HG03521 (cell line): ENCODE data around the gene DNMT3A.

Experiments used
- ATAC-seq: cut with Tn5 transposase; IDR thresholded peaks from one replicate; pipeline ENCODE4 v1.9.1; 2021; ENCODE audit warnings: mild to moderate bottlenecking, moderate library complexity; ENCODE audit not compliant: unreplicated experiment

Gene DNMT3A

DNA sequence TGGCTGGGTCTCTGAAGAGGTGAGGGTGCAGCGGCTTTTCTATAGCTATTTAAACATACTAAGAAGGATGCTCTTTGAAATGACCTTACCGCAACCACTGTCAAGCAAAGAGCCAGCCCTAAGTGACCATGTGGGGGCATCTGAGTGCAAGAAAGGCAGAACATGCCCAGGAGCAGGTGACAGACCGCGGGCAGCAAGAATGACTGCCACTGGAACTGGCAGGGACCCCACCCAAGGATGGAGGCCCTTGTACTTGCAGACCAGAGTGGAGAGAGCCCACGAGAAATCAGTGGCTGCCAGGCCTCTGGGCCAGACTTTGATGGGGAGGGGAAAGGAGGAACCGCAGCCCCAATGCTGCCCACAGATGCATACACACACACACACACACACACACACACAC lies 33.1 kb downstream of the DNMT3A start:
- no peak for ATAC-seq

DNA sequence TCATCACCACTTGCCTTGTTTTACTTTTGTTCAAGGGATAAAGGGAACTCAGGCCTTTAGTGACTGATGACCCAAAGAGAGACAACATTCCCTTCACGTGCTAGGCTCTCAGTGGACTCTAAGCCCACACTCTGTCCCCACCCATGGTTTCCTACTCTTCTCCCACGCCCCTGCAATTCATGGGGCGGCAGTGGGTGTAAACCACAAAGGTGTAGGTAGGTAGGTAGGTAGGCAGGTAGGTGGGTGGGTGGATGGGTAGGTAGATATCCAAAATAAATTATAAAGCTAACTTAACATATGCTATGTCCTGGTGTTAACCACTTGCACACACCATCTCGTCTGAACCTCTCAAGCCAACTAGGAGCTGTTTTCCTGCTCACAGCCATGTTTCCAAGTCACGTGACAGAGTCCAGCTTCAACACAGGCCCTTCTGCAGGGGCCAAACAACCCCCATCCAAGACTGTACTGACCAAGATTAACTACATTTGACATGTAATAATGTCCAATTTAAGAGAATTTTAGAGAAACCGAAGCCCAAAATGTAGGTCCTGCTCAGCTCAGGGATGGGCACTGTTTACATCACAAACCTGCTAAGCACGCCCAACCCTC lies 33.7 kb downstream of the DNMT3A start:
- no peak for ATAC-seq

DNA sequence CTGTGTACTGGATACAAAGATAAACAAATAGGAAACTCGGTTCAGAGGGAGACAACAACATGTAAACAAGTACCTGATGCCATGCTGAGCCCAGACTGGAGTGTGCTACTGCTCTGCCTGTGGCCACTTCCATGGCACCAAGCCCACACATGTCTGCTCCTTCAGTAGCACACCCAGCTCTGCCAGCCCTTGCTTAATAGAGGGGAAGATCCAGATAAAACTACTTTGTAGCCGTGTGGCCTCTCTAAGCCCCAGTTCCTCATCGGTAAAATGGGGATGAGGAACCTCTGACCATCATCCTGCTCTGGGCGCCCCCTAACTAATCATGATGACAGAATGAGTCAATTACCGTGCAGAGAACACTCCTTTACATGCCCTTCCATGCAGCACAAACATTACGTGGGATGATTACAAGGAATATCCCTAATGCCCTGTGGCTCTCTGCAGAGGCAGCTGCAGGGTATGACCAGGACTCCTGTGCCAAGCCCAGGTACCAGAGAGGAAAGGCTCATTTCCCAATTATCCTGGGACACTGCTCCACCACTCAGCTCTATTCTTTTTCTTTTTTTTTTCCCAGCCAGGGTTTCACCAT lies 34.9 kb downstream of the DNMT3A start:
- ATAC-seq: no peak

DNA sequence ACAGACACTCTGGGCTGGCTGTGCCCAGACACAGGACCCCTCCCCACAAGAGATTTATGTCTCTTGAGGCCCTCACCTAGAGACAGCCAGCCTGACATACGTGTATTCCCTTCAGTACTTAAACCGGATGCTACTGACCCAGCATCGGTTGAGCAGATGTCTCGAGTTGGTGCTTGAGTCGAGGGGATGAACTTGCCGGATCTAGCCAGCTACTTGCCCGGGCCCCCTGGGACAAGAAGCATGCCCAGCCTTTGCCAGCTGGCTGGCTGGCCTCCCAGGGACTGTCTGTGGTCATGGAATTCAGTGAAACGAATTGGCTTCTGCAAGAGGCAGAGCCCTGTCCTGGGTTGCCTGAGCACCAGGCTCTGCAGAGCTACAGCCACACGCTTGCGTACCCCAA lies 36.0 kb downstream of the DNMT3A start:
- ATAC-seq: no peak

DNA sequence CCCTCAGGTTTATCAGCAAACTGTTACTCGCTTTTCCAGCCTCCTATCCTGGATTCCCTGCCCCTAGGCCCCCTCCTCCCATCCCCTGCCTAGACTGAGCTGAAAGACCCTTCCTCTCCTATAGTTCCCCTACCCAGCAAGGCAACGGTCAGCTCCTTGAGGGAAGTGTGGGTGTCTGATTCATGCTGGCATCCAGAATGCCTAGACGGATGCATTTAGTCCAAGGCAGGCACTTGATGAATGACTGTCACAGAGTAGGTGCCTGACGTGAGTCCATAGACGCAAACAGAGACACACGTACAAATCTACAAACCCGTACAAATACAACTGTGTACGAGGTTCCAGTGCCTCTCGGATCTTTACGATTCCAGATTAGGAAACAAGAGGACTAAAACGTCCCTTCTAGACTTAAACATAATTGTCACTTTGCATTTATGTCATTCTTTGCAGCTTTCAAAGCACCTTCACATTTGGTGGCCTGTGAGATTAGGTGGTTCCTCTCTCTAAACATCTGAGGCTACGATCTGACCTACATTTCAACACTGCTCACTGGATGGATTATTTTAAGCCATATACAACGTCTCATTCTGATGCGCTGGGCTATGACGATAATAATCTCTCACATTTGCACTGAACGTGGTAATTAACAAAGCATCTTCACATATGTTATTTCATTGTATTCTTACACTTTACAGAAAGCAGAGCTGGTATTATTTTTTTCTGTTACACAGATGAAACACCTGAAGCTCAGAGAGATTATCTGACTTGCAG lies 36.7 kb downstream of the DNMT3A start:
- no peak for ATAC-seq

GRCh38 chr2:25304321-25304720 lies 37.4 kb downstream of the DNMT3A start:
- ATAC-seq: no peak

DNA sequence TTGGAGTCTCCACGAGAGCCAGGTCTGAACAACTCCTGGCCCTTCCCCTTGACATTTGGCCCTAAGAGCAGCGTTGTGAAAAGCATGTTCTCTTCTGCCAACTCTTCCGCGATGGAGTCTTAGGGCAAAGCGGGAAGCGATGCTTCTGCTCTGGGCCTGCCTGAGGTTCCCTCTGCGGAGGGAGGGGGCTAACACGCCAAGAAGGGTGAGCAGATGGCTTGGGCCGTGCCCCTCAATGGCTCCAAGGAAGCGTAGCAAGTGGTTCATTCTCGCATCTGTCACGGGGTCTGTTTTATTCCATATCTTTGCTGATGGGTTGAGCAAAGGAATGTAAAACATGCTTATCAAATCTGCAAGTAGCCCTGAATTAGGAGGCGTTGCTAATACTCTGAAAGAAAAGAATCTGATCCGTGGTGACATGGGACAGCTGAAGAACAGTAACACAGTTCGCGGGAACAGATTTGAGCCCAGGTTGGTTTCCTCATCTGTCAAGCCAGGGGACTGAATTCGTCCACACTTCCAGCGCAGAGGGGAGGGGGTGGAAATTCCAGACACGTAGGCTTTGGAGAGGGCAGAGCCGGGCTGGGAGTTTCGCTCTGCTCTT lies 38.0 kb downstream of the DNMT3A start:
- no peak for ATAC-seq

GRCh38 chr2:25302758-25303375 lies 38.9 kb downstream of the DNMT3A start:
- no peak for ATAC-seq

GRCh38 chr2:25301453-25302352 lies 40.0 kb downstream of the DNMT3A start:
- ATAC-seq: peak; percentile 93

GRCh38 chr2:25300001-25300400 lies 41.7 kb downstream of the DNMT3A start:
- no peak for ATAC-seq

- ATAC-seq: no peak
Measured at GRCh38 chr2:25298776-25299431, 42.8 kb downstream of the DNMT3A start.

DNA sequence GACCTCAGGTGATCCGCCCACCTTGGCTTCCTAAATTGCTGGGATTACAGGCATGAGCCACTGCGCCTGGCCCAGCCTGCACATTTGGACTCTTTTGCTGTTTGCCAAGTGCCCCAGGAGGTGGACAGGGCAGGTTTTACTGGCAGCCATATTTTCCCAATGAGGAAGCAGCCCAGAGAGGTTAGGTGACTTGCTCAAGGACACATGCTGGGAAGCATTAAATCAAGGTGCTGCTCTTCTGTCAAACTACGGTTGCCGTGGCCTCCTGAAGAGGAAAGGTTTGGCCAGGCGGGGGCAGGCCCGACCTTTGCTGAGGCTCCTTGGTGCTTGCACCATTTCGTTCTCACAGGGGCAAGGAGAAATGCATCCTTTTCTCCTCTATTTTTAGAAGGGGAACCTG lies 44.0 kb downstream of the DNMT3A start:
- no peak for ATAC-seq

GRCh38 chr2:25295621-25296020 lies 46.1 kb downstream of the DNMT3A start:
- no peak for ATAC-seq

DNA sequence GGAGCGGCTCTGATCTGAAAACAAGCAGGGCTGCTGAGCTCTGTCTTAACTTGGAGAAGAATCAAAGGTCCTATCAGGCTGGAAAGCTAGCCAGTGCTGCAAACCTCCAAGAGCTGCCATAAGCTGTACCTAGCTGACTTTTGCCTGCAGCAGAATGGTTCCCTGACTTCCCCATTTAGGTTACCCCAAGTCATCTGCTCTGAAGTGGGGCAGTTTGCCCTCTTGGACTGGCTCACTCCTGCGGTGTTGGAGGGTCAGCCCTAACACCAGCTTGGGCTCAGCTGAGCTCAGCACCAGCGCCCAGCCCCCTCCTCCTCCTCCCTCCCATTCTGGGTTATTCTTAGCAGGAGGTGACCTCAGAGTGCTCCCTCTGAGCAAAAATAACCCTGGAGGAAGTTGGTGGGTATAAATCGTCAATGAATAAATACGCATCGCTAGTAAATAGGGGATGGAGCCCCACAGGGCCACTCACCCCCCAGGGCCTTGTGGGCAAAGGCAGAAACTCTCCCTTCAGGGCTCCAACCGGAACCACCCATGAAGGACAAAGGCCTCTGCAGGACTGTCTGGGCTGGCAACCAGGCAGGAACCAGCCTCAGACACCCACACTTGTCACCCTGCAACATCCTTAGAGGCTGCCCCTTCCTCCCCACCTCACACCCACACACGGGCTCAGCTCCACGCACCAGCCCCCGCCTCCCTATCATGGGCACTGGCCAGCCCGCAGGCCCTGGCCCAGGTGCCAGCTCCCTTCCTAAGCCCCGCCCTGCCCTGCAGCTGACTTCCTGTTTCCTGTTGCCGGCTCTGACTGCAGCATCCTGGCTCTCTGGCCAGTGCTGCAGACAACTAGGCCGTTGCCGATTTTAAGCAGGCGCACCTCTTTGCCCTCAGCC lies 46.9 kb downstream of the DNMT3A start:
- ATAC-seq: peak; percentile 83

DNA sequence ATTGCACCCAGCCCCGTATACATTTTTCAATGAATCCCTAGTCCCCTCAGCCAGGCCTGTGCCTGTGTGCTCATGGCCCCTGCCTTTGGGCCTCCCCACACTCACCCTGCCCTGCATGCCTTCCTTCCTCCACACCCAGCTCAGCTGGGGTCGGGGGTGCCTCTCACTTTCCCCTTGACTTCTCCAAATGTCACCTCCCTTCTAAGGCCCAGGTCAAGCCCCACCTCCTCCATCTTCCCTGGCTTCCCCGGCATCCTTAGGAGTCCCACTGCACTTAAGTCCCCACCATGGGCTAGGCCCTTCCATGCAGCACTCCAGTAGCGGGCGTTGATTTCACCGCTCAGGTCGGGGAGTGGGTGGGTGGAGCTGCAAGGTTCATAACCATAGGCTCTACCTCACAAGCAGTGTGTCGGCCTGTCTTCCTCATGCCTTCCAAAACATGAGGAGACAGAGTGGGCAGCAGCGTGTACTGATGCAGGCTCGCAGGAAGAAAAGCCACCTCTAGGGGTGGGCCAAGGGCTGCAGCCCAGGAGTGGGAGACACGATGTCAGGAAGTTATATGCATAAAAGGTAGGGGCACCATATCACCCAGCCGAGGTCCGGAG lies 47.7 kb downstream of the DNMT3A start:
- no peak for ATAC-seq

DNA sequence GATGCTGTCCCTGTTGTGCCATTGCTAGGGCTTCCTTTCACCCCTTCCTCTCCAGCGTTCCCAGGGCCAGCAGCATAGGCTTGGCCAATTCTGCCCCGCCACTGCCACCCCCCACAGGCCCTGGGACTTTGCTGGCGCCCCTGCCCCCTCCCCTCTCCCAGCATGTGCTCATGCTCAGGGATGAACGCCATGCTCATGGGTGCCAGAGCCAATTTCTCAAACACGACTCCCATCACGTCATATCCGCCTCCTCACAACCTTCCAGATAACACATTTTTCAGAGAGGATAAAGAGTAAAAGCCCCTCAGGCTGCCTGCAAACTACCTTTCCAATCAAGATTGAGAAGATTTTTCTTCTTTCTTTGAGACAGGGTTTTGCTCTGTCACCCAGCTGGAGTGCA lies 48.6 kb downstream of the DNMT3A start:
- ATAC-seq: no peak

DNA sequence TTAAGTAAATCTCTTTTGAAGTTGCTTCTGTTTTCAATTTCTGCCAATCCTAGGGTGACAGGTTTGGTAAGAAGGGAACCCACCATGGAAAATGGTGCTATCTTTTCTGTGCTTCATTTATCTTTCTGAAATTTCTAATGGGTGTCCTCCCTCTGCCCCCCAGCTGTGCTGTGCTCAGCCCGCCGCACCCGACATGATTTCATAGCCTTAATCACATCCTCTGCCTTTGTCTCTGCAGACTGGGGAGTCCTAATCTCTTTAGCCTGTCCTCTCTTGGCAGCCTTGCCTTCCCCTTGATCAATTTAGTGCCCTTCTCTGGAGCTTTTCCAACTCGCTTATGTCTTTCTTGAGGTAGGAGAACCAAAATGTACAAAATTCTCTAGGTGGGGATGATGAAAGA lies 49.3 kb downstream of the DNMT3A start:
- no peak for ATAC-seq

- no peak for ATAC-seq
Measured at GRCh38 chr2:25290811-25291495, 50.8 kb downstream of the DNMT3A start.
